ENCODE results near the gene TMEM26.

- TF ChIP-seq, protein P1, sequence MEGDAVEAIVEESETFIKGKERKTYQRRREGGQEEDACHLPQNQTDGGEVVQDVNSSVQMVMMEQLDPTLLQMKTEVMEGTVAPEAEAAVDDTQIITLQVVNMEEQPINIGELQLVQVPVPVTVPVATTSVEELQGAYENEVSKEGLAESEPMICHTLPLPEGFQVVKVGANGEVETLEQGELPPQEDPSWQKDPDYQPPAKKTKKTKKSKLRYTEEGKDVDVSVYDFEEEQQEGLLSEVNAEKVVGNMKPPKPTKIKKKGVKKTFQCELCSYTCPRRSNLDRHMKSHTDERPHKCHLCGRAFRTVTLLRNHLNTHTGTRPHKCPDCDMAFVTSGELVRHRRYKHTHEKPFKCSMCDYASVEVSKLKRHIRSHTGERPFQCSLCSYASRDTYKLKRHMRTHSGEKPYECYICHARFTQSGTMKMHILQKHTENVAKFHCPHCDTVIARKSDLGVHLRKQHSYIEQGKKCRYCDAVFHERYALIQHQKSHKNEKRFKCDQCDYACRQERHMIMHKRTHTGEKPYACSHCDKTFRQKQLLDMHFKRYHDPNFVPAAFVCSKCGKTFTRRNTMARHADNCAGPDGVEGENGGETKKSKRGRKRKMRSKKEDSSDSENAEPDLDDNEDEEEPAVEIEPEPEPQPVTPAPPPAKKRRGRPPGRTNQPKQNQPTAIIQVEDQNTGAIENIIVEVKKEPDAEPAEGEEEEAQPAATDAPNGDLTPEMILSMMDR (IDR thresholded peaks at IDR 0.05): no peak
- TF ChIP-seq ZFX (IDR thresholded peaks at IDR 0.05; ENCODE audit: borderline replicate concordance): no peak
Observed at GRCh38 chr10:61456095-61456789, 3.1 kb upstream of the TMEM26 start.
